Inflammatory macrophage (primary cell): ENCODE data around the gene TTBK1.
"Not testable (repeated sequence)": the region's sequence is repeated elsewhere in the genome, so short reads cannot be mapped to it uniquely, and the experiment has no call there.

Source experiments
- DNase-seq, 2 donors: peaks; one replicate each; pipeline ENCODE4 v3.0.0-alpha.2; 2020 to 2022

TTBK1 gene

DNA sequence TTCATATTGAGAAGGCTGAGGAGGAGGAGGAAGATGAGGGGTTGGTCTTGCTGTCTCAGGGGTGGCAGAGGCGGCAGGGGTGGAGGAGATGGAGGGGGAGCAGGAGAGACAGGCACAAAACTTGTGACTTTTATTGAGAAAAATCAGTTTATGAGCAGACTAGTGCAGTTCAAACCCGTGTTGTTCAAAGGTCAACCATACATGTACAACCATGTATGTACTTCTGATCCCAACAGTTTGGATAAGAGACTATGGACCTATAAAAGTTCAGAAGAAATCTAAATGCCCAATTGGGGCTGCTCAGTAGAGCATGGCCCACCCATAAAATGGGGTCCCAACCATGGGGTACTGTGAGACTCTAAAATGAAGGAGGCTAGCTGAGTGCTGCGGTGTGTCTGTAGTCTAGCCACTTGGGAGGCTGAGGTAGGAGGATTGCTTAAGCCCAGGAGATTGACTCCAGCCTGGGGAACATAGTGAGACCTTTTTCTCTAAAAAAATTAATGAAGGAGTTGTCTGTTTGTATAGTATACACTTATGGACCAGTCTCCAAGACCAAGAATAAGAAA lies 47.1 kb downstream of the TTBK1 start:
- DNase-seq: no peak

DNA sequence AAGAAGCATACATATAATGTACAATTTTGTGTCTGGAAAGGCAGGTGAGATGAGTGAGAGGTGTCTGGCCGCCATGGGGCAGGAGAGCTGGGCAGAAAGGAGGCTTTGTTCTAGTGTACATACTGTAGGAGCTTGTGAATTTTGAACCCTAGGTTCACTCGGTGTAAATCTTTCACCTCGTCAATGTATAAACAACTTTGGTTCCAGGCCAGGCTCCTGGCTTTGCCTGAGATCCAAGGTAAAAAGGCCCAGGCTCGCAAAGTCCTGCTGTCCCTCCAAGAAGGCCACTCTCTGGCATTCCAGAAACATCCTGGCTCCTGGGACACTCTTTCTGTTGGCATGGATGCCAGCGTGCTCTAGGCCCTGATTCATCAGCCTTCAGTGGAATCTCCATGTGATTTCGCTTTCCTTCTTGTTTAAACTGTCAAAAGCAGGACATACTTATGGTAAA lies 47.6 kb downstream of the TTBK1 start:
- no peak for DNase-seq

DNA sequence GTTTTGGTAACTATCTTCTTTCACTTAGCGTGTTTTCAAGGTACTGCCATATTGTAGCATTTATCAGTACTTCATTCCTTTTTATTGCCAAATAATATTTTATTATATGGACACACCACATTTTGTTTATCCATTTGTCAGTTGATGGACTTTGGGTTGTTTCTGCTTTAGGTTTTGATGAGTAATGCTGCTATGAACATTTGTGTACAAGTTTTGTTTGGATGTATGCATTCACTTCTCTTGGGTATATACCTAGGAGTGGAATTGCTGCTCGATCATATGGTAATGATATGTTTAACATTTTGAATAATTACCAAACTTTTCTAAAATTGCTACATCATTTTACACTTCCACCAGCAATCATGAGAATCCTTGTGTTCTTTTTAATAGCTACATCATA lies 48.4 kb downstream of the TTBK1 start:
- DNase-seq: no peak

DNA sequence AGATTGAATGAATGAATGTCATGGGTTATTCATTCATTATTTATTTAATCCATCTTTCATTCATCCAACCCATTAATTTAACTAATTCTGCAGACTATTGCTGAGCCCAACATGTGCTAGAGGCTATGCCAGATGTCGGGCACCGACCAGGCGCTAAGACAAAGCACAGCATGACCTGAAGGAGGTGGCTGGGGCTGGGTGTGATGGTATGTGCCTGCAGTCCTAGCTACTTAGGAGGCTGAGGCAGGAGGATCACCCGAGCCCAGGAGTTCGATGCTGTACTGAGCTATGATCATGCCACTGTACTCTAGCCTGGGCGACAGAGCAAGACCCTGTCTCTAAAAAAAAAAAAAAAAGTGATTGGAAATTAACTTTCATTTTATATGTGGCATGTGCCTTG lies 49.1 kb downstream of the TTBK1 start:
- no peak for DNase-seq

DNA sequence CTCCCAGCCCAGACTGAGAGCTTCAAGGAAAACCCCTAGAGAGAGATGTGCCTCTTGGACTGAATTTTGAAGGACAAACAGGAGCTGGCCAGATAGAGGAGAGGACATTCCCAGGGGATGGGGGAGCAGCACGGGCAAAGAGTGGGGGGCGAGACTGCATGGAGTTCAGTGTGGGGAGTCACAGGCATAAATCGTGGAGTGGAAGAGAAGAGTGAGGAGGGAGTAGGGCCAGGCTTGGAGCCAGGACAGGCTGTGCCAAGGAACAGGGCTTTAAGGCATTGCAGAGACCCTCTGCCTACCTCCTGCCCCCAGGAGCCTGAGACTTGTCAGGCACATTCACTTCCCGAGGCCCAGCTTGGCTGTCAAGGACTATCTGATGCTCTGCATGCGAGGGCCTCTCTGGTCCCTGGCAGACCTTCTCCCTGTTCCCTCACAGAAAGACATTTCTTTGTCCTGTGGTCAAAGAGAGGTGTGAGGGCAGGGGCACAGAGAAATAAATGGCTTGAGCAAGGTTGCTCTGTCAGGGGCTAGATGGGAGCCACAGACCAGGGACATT lies 49.6 kb downstream of the TTBK1 start:
- DNase-seq: no peak

DNA sequence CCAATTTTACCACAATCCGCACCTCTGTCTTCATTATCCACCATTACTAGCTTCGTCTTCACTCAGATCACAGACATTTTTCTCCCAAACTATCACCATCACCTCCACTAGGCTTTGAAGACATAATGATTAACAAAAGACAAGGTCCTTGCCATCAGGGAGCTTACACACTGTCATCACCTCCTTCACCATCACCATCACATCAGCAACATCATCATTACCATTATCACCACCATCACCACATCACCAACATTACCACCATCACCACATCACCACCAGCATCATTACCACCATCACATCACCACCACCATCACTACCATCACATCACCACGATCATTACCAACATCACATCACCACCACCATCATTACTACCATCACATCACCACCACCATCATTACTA lies 50.4 kb downstream of the TTBK1 start:
- no peak for DNase-seq

DNA sequence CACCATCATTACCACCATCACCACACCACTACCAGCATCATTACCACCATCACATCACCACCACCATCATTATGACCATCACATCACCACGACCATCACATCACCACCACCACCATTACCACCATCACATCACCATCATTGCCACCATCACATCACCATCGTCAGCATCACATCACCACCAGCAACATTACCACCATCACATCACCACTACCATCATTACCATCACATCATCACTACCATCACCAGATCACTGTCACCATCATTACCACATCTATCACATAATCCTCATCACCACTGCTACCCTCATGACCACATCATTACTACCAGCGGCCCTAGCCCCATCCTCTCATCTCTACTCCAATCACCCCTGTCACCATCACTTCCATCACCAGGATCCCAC lies 51.3 kb downstream of the TTBK1 start:
- DNase-seq: no peak

DNA sequence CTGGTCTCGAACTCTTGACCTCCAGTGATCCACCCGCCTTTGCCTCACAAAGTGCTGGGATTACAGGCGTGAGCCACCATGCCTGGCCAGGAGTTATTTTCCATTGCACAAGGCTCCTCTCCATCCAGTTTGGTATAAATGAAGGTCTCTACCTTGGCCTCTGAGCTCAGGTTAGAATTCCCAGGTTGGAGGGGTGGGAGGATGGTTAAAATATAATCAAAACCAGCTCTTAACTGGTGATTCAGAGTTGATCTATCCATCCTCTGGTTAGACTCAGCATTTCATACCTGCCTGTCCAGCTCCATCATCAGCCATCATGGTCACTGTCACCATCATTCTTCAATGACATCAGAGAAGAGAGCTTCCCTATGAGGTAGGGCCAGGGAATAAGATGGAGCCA lies 52.2 kb downstream of the TTBK1 start:
- DNase-seq: no peak

DNA sequence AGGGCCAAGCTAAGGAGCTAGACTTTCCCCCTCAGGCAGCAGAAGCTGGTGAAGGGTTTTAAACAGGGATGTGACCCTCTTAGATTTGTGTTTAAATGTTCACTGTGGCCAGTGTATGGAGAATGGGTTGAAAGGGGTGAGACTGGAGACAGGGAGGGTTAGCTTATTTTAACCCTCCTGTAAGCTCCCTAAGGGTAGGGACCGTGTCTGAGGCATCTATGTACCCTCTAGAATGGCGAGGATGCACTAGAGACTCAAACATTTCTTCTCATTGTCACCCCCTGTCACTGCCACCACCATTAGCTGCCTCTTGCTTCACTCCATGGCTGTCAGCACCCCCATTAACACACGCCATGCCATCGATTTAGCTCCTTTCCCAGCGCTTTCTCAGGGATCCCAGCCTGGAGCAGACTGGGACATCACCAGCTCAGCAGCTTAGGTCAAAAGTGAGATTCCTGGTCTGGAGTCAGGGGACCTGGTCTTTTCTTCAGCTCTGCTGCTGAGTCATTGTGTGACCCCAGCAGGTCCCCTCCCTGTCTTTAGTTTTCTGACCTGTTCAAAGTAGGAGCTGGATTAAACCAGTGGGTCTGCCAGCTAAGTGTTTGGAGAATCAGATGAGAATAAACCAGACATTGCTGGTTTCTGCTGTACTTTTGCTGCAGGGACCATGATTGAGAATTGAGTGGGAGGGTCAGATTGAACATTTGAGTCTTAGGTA lies 53.7 kb downstream of the TTBK1 start:
- DNase-seq: no peak

DNA sequence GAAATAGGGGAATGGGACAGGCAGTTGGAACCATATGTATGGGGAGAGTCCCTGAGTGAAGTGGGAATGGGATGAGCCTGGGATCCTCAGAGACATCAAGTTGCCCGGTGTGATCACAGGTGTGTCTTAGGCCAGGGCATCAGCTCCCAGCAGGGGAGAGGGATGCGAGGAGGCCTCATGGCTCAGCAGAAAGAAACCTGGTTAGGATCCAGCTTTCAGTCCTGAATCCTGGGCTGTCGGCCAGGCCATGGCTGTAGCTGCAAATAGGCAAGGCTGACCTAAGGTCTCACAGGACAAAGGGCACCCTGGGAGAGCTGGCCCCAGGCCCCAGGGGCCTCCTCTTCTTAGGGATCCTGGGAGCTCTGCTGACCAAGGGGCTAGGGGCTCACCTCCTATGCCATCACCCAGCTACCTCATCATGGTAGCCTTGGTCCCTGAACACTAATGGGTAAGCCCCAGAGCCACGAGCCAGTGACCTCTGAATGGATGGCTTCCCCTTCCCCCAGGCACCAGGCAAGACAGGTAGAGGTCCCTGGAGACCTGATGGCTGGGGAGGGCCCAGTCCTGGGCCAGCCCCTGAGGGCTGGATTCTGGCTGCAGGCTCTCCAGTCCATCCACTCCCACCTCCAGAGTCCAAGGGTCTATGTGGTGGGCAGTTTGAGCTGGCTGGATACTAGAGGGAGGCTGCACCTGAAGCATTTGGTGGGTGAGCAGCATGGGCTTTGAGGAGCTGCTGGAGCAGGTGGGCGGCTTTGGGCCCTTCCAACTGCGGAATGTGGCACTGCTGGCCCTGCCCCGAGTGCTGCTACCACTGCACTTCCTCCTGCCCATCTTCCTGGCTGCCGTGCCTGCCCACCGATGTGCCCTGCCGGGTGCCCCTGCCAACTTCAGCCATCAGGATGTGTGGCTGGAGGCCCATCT lies 54.6 kb downstream of the TTBK1 start, which contains the start of gene SLC22A7:
Gene SLC22A7, plus strand, starts transcription at position 617 of the 921 bp plus-strand sequence. Its CDS starts 99 bp downstream, at position 716.
- no peak for DNase-seq

DNA sequence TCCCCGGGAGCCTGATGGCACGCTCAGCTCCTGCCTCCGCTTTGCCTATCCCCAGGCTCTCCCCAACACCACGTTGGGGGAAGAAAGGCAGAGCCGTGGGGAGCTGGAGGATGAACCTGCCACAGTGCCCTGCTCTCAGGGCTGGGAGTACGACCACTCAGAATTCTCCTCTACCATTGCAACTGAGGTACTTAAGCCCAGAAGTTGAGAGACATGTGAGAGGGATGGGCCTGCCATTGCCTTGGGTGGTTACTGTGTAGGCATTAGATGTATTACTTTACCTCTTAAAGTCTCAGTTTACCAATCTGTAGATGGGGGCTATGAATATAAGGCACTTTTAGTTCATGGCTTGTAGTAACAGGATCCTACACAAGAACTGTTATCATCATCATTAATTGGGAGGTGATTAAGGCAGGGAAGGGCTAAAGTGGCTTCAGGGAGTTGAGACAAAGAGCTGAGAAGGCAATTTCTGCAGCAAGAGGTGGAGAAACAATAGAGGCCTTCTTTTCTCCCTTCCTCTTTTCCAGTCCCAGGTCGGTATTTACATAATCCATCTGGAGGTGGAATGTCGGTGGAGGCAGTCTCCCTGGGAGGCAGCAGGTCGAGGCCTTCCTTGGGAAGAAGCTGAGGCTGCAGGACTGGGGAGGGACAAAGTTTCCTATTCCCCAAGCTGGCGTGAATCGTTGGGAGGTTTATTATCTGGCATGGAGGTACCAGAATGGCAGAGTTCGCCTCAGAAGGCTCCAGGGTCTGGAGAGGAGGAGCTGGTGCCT lies 55.5 kb downstream of the TTBK1 start:
- no peak for DNase-seq

DNA sequence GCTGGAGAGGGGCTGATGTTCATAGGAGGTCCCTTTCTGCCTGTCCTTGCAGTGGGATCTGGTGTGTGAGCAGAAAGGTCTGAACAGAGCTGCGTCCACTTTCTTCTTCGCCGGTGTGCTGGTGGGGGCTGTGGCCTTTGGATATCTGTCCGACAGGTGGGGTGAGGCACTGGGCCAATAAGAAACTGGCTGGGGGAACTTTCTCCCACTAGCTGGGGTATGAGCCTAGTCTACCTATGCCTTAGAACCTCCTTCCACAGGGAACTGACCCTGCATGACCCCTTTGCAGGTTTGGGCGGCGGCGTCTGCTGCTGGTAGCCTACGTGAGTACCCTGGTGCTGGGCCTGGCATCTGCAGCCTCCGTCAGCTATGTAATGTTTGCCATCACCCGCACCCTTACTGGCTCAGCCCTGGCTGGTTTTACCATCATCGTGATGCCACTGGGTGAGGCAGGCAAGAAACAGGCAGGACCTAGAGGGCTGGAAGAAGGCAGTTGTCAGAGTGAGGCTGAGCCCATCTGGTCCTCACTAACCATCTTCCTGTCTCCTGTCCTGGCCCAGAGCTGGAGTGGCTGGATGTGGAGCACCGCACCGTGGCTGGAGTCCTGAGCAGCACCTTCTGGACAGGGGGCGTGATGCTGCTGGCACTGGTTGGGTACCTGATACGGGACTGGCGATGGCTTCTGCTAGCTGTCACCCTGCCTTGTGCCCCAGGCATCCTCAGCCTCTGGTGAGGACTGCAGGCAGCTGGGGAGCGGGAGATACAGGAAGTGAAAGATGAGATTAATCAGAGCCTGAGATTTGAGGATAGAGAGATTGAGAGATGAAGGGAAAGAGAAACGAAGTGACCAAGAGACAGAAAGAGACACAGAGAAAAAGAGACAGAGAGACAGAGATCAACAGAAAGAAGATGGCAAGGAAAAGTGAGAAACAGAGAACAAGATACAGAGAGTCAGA lies 56.3 kb downstream of the TTBK1 start:
- no peak for DNase-seq

DNA sequence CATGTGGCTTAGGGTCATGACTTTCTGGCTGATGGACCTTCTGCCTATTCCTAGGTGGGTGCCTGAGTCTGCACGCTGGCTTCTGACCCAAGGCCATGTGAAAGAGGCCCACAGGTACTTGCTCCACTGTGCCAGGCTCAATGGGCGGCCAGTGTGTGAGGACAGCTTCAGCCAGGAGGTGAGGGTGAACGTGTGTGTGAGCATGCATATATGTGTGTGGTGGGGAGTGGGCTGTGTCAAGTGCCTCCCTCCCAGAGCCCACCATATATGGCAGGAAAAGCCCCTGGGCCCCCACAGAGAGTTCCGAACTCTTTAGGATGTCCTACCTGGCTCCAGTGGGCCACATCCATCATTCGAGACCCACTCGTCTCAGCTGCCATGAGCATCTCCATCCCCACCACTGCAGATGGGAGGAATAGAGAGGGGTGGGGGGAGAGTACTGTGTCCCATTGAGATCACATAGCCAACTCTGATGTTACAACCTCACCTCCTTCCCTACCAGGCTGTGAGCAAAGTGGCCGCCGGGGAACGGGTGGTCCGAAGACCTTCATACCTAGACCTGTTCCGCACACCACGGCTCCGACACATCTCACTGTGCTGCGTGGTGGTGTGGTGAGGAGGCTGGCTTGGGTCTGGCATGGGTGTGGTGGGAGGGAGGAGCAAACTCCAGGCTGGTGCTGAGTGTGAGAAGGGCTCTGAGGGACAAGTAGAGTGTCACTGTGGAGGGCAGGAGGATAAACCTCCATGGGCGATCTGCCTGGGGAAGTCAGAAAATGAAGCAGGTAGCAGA lies 58.0 kb downstream of the TTBK1 start:
- no peak for DNase-seq

DNA sequence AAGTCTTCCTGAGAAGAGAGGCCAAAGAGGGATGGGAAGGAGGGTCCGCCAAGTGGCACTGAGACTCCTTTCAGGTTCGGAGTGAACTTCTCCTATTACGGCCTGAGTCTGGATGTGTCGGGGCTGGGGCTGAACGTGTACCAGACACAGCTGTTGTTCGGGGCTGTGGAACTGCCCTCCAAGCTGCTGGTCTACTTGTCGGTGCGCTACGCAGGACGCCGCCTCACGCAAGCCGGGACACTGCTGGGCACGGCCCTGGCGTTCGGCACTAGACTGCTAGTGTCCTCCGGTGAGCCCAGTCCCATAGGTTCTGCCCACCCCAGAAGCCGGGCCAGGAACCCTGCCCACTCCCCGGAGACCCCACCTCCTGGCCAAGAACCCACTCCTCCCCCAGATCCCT lies 58.8 kb downstream of the TTBK1 start:
- DNase-seq: no peak

DNA sequence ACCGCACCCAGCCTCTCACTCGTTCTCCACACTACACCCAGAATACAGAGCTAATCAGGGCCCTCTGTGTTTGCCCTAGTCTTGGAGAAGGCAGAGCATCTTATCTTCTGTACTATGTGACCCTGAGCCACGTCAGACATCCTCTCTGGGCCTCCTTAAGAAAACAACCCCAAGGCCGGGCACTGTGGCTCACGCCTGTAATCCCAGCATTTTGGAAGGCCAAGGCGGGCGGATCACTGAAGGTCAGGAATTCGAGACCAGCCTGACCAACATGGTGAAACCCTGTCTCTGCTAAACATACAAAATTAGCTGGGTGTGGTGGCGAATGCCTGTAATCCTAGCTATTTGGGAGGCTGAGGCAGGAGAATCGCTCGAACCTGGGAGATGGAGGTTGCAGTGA lies 59.7 kb downstream of the TTBK1 start:
- DNase-seq: not testable (repeated sequence)

DNA sequence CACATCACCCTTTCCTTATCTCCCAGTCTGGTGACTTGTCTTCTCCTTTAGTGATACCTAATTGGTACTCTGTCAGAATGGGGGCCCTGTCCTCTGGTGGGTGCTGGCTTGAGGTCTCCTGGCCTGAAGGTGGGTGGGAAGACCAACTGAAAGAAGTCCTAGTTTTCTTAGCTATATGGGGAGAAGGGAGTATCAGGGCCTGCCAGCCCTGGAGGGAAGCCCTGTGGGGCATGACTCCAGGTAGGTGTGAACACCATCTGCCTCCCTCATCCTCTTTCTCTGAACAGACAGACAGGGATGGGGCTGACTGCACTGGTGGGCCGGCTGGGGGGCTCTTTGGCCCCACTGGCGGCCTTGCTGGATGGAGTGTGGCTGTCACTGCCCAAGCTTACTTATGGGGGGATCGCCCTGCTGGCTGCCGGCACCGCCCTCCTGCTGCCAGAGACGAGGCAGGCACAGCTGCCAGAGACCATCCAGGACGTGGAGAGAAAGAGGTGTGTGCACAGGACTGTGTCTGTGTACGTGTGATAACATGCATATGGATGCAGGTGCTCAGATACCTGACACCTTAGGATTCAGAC lies 60.6 kb downstream of the TTBK1 start:
- no peak for DNase-seq

DNA sequence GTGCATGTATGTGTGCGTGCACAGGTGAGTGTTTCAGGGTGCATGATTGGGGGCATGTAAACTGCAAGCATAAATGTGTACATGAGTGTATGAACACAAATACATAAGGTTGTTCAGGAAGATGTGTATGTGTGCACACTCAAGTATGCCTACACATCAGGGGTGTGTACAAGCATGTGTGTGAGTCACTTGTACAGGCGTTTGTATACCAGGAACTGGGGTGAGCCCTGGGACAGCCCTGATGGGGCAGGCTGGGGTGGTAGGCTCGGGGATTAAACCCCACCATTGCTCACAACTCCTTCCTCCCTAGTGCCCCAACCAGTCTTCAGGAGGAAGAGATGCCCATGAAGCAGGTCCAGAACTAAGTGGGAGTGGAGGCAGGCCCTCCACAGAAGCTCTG lies 61.1 kb downstream of the TTBK1 start:
- no peak for DNase-seq

DNA sequence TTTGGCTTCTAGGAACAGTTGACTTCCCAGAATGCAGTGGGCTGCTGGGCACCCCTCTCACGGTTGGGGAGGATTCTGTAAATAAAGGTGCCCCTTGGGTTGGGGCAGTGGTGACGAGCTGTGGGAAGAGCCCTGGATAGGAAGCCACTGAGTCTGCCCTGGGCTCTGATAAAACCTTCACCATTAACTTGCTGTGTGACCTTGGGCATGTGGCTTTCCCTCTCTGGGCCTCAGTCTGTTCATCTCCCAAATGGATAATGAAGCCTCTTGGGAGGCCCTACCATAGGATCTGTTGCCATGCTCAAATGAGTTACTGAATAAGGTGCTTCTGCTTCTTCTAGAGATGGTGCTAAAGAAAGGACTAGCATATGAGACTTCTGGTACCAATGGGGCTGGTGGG lies 61.6 kb downstream of the TTBK1 start:
- DNase-seq: no peak

DNA sequence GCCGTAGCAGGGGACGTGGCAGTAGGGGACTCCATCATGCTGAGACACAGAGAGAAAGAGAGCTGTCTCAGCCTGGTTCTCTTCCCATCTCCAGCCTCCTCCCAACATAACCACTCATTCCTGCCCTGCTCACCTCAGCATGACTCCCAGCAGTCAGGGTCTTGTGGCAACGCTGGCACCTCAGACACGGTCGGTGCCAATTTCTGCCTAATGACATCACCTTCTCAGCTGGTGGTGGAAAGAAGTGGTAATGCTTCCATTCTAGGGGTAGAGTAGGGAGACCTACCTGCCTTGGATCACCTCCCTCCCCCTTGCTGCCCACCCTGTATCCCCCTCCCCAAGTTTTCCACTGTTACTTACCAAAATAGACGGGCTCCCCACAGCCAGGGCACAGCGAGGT lies 62.8 kb downstream of the TTBK1 start:
- DNase-seq: no peak
